NT2/D1 (cell line): Measurements from ENCODE around the gene CRYZ.
"Not testable (repeated sequence)": the region's sequence is repeated elsewhere in the genome, so short reads cannot be mapped to it uniquely, and the experiment has no call there.

Experiments
- DNase-seq: peaks from one replicate; pipeline ENCODE4 v3.0.0-alpha.2; 2011; ENCODE audit warnings: low read depth, low spot score
- H3K27me3 ChIP-seq: 2 replicates; pipeline ENCODE4 v1.6.0; 2011; ENCODE audit warnings: mild to moderate bottlenecking; ENCODE audit not compliant: insufficient read length, insufficient read depth
- H3K36me3 ChIP-seq: 2 replicates; pipeline ENCODE4 v1.6.1; 2011; ENCODE audit warnings: mild to moderate bottlenecking, low read length, mixed read lengths; ENCODE audit not compliant: insufficient read depth, insufficient read length
- H3K4me1 ChIP-seq: 2 replicates; pipeline ENCODE4 v1.5.1; 2011; ENCODE audit not compliant: insufficient read depth, insufficient read length
- H3K4me3 ChIP-seq: 2 replicates; pipeline ENCODE4 v1.5.1; 2011; ENCODE audit warnings: low read depth; ENCODE audit not compliant: insufficient read length
- H3K9ac ChIP-seq: 2 replicates; pipeline ENCODE4 v1.6.0; 2011; ENCODE audit warnings: low read depth; ENCODE audit not compliant: insufficient read length
- H3K9me3 ChIP-seq: 2 replicates; pipeline ENCODE4 v1.5.1; 2011; ENCODE audit warnings: mild to moderate bottlenecking, low read length; ENCODE audit not compliant: insufficient read depth
- SUZ12 ChIP-seq: IDR thresholded peaks from 2 replicates; pipeline ENCODE4 v1.6.1; 2011; ENCODE audit not compliant: insufficient read length, insufficient read depth; ENCODE audit errors: extremely low read depth
- YY1 ChIP-seq: IDR thresholded peaks from 2 replicates; pipeline ENCODE4 v1.6.1; 2011; ENCODE audit not compliant: insufficient read length, insufficient read depth
- ZNF274 ChIP-seq: IDR thresholded peaks from 2 replicates; pipeline ENCODE4 v1.6.1; 2011; ENCODE audit warnings: mild to moderate bottlenecking, low read depth, low read length

The CRYZ gene

DNA sequence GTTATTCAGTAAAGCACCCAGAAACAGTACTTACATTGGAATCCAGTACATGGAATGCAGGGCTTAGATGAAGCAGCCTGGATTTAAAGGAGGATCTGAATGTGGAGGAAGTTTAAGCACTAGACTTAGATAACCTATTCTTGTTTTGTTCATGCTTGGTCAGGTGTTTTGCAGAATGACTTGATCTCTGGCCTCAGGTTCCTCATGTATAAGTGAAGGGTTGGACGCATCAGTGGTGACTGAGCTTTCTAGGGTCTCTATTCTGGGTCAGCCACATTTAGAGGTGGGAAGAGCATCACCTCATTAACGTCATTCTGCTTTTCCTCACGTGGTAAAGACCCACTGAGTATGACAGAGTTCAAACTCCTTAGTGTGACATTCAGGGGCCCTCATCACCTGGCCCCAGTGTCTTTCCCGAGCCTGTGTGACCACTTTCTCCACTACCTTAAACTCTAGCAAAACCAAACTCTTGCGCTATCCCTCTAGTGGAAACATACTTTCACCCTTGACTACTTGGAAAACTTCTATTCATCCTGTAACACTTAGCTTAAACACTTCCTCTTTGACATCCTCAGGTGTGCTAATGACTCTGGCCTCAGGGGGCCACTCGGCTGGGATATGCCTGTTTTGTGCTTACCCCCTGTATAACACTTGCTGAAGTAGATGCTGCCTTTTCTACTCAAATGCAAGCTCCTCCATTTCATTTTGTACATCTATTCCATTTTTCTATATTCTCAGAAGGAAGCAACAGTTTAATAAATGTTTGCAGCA is 58.4 kb downstream of the CRYZ start:
- no peak overlapping the region for H3K4me3 ChIP-seq
- H3K4me1 ChIP-seq: peaks cover 4% of the 10 kb centered on the region
- TF ChIP-seq ZNF274 (no peak), YY1 (no peak), SUZ12 (no peak)
- H3K9me3 ChIP-seq: no peaks in the 10 kb centered on the region
- no peaks in the 10 kb centered on the region for H3K36me3 ChIP-seq
- no peak overlapping the region for H3K9ac ChIP-seq
- no peak for DNase-seq
- H3K27me3 ChIP-seq: no peaks in the 10 kb centered on the region

DNA sequence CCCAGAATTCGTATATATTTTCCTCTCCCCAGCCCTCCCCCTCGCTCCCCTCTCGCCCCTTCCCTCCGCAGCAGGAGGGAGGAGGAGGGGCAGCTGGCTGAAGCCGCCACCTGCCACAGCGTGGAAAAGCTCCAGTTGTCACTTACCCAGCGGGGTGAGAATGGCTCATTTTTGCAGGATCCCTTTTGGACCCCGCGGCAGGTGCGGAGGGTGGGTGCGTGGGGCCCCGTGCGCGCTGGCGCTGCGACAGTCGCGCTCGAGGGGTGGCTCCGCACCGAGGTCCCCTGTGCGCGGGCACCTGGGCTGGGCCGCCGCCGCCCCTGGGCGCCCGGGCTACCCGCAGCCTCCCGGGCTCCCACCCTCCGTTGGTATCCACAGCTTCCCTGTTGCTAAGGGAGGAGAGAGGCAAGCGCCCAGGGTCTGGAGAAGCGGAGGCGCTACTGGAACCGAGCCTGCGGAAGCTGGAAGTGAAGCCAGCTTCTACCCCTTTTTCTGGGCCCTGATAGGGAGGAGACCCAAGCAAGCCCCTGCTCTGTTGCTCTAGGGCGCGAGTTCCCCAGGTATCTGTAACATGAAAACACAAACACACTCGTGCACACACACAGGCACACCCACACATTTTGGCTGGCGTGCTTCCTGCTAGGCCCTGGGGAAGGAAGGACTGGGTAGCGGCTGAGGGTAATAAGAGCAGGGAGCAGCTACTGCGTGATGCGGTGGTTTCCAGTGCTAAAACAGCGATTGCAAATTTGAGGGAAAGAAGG is 59.3 kb downstream of the CRYZ start, which contains the start of gene ERICH3:
ERICH3 (minus strand) TSS at position 442 of the 761 bp plus-strand sequence; CDS start at position 169, 273 bp downstream.
- no peak for DNase-seq
- TF ChIP-seq ZNF274: no peak
- no peak for TF ChIP-seq YY1
- TF ChIP-seq SUZ12: no peak
- Histone ChIP-seq H3K9me3 (no peaks in the 10 kb centered on the region), H3K36me3 (no peaks in the 10 kb centered on the region), H3K9ac (no peak within 1 kb of the TSS), H3K27me3 (no peaks in the 10 kb centered on the region), H3K4me1 (peaks cover 4% of the 10 kb centered on the region), H3K4me3 (no peak within 1 kb of the TSS)

DNA sequence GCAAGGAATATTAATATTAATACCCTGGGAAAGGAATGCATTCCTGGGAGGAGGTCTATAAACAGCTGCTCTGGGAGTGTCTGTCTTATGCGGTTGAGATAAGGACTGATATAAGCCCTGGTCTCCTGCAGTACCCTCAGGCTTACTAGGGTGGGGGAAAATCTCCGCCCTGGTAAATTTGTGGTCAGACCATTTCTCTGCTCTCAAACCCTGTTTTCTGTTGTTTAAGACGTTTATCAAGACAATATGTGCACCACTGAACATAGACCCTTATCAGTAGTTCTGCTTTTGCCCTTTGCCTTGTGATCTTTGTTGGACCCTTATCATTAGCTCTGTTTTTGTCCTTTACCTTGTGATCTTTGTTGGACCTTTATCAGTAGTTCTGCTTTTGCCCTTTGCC is 62.0 kb downstream of the CRYZ start:
- H3K9me3 ChIP-seq, H3K4me3 ChIP-seq, H3K27me3 ChIP-seq, H3K9ac ChIP-seq, H3K36me3 ChIP-seq, DNase-seq, H3K4me1 ChIP-seq: not testable (repeated sequence)
